Activated CD4-positive, alpha-beta T cell treated with anti-CD3 and anti-CD28 coated beads for 36 hours (primary cell): ENCODE measurements around the gene REN. TPM values are rescaled to one million over a fixed set of nuclear protein-coding genes. Genes with fewer than 3 reads are reported as not detected.

Experiments
- ATAC-seq: fragments of 200-7000 bp; cut with Tn5 transposase; one replicate; pipeline ENCODE4 v1.10.0; 2021; ENCODE audit warnings: mild to moderate bottlenecking, moderate library complexity
- CTCF ChIA-PET: fragments of 350-600 bp; sonication (Branson Sonifier 250); formaldehyde crosslinking; loops from one replicate; lab custom pipeline; 2021; ENCODE audit warnings: antibody characterized with exemption; lab: Charles Lee
- POLR2A ChIA-PET: fragments of 350-600 bp; sonication (Branson Sonifier 250); formaldehyde crosslinking; loops from one replicate; lab custom pipeline; 2021; ENCODE audit warnings: antibody characterized with exemption, inconsistent platforms; lab: Charles Lee
- DNase-seq: peaks from one replicate; pipeline ENCODE4 v3.0.0-alpha.2; 2020
- H3K27ac Mint-ChIP-seq: one replicate; pipeline ENCODE4 v1.8.0; 2021; ENCODE audit warnings: mixed read lengths
- H3K27me3 Mint-ChIP-seq: one replicate; pipeline ENCODE4 v1.8.0; 2021; ENCODE audit warnings: mixed read lengths
- H3K36me3 Mint-ChIP-seq: one replicate; pipeline ENCODE4 v1.8.0; 2021; ENCODE audit warnings: low read depth, mixed read lengths
- H3K4me1 Mint-ChIP-seq: one replicate; pipeline ENCODE4 v1.8.0; 2021; ENCODE audit warnings: mixed read lengths
- H3K4me3 Mint-ChIP-seq: one replicate; pipeline ENCODE4 v1.8.0; 2021; ENCODE audit warnings: mild to moderate bottlenecking, moderate library complexity, mixed read lengths
- H3K9me3 Mint-ChIP-seq: one replicate; pipeline ENCODE4 v1.8.0; 2021; ENCODE audit warnings: low read depth, mixed read lengths
- intact Hi-C, 2 experiments: fragments of 100-400 bp; cut with DNase I in 1 of 2; cut with micrococcal nuclease in 1 of 2; formaldehyde crosslinking; loops; one replicate each; pipeline versions ENCODE4 v1.14.2 to v1.15.1; 2022 to 2024; cut with DNase I, micrococcal nuclease
- total RNA-seq, 2 experiments: library from RNA; stranded (reverse); gene quantifications; one replicate each; pipeline ENCODE4 v1.2.3, GENCODE V29; 2021

Gene REN
- total RNA-seq, 2 experiments from 2014 or later, result not detected

DNA sequence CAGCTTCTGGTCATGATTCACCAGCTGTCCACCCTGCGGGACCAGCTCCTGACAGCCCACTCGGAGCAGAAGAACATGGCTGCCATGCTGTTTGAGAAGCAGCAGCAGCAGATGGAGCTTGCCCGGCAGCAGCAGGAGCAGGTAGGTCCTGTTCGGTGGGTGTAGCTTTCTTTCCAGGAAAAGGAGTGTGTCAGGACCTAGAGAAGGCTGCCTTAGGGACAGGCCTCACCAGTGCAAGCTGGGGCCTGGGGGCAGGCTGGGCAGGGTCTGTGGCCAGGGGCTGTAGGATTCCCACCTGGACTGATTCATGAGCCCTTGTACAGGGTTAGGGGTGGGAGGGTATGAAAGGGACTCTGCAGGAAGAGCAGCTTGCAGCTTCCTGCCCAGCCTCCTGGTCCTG is 49.6 kb downstream of the REN start:
- CTCF ChIA-PET, result interaction anchor here (0.8 to 1.8 kb wide), 2 partner anchors 12 to 46 kb away, joined by 3 to 5 read pairs; no protein-coding TSS in a partner anchor
- Mint-ChIP-seq H3K27ac (no peak overlapping the region), H3K9me3 (no peaks in the 10 kb centered on the region), H3K4me1 (no peaks in the 10 kb centered on the region), H3K36me3 (no peaks in the 10 kb centered on the region), H3K4me3 (no peak overlapping the region), H3K27me3 (no peaks in the 10 kb centered on the region)
- intact Hi-C loops, result no loop called here
- no peak for DNase-seq
- POLR2A ChIA-PET, result no interaction called here
- ATAC-seq, result no peak

DNA sequence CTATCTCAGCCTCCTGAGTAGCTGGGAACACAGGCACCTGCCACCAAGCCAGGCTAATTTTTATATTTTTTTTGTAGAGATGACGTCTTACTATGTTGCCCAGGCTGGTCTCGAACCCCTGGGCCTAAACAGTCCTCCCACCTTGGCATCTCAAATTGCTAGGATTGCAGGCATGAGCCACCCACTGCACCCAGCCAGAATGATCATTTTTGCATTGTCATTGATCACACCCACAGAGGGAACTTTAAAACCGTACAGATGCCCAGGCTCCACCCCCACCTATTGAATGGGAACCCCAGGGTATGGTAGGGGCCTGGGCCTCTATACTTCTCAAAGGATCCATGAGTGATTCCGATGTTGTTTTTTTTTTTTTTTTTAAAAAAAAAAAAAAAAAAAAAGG is 51.0 kb downstream of the REN start:
- Mint-ChIP-seq H3K27me3 (no peaks in the 10 kb centered on the region), H3K4me1 (no peaks in the 10 kb centered on the region), H3K9me3 (no peaks in the 10 kb centered on the region), H3K36me3 (no peaks in the 10 kb centered on the region), H3K27ac (no peak overlapping the region), H3K4me3 (no peak overlapping the region)
- intact Hi-C loops, result no loop called here
- ATAC-seq (no peak), DNase-seq (no peak)
- CTCF ChIA-PET, result no interaction called here
- POLR2A ChIA-PET, result interaction anchor here (0.8 kb wide), 1 partner anchor 14 kb away, joined by 12 read pairs; no protein-coding TSS in a partner anchor

DNA sequence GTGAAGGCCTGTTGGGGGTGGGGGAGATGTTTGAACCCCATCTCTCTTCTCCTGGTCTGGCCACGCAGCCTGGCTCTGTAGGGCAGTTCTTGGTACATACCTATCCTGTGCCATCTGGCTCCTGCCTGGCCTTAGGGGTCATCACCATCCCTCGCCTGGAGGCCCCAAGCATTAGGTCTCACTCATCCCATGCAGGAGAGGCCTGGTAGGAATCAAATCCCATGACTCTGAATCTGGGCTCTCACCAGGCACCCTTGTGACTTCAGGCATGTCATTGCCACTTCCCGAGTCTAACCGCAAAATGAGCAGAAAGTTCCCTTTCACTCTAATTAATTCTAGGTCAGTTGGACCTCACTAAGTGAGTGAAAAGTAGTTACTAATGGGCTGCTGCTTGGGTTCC is 51.5 kb downstream of the REN start:
- no peaks in the 10 kb centered on the region for H3K4me1 Mint-ChIP-seq
- no peak overlapping the region for H3K4me3 Mint-ChIP-seq
- CTCF ChIA-PET, result interaction anchor here (1.9 kb wide), 1 partner anchor 14 kb away, joined by 5 read pairs; no protein-coding TSS in a partner anchor
- no peaks in the 10 kb centered on the region for H3K9me3 Mint-ChIP-seq
- DNase-seq, result no peak
- ATAC-seq, result no peak
- H3K27ac Mint-ChIP-seq, result no peak overlapping the region
- intact Hi-C loops, result no loop called here
- POLR2A ChIA-PET, result no interaction called here
- H3K36me3 Mint-ChIP-seq, result no peaks in the 10 kb centered on the region
- no peaks in the 10 kb centered on the region for H3K27me3 Mint-ChIP-seq

DNA sequence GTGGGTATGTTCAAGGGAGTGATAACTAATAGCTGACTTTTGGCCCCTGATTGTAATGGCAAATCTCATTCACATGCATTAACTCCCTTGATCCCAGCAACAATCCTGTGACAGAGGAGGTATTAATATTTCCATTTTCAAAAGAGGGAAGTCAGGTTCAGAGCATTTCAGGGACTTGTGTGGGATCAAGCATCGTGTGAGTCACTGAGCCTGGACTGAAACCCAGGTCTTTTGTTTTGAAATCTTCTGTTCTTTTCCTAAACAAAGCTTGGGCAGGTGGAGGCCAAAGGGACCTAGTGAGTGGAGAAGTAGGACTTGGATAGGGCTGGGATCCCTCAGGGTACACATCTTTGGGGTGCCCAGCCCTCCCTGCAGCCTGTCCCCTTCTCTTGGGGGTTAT is 52.2 kb downstream of the REN start:
- Mint-ChIP-seq H3K27me3 (no peaks in the 10 kb centered on the region), H3K4me1 (no peaks in the 10 kb centered on the region), H3K36me3 (no peaks in the 10 kb centered on the region), H3K4me3 (no peak overlapping the region), H3K27ac (no peak overlapping the region), H3K9me3 (no peaks in the 10 kb centered on the region)
- no peak for ATAC-seq
- ChIA-PET POLR2A (no interaction called here), CTCF (interaction anchor here (1.0 to 1.9 kb wide), 3 partner anchors 11 to 54 kb away, joined by 3 to 5 read pairs (median 5); no protein-coding TSS in a partner anchor)
- no peak for DNase-seq
- intact Hi-C loops, result no loop called here

DNA sequence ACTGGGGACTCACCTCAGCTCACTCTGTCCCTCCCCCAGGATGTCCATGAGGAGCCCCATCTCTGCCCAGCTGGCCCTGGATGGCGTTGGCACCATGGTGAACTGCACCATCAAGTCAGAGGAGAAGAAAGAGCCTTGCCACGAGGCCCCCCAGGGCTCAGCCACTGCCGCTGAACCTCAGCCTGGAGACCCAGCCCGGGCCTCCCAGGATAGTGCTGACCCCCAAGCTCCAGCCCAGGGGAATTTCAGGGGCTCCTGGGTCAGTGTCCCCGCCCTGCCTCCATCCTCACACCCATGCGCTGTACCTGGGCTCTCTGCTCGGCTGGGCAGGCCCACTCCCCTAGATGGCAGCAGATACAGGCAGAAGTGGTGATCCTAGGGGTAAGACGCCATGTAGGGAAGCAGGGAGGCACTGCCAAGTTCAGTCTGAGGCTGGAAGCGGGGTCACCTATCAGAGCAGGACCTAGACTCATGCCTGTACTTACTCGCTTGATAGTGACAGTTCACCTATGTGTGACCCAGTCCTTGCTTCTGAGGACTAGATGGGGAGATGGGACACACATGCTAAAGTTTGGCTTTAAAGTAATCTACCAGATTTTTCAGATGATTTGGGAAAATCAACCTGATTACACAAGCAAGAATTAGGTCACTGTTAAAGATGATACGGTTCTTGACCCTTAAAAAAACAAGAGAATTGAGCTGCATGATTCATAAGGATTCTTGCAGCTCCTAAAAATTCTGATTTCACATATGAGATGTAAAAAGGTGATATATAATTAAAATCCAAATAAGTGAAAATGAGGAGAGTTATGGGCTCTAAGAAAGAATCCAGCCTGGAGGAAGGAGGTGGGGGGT is 53.0 kb downstream of the REN start:
- intact Hi-C loops, result no loop called here
- Mint-ChIP-seq H3K27ac (no peak overlapping the region), H3K27me3 (no peaks in the 10 kb centered on the region), H3K9me3 (no peaks in the 10 kb centered on the region), H3K4me1 (no peaks in the 10 kb centered on the region), H3K36me3 (no peaks in the 10 kb centered on the region), H3K4me3 (no peak overlapping the region)
- DNase-seq (no peak), ATAC-seq (no peak)
- ChIA-PET POLR2A (no interaction called here), CTCF (interaction anchor here (0.7 to 1.9 kb wide), 4 partner anchors 12 to 53 kb away, joined by 3 to 5 read pairs (median 4); no protein-coding TSS in a partner anchor)

DNA sequence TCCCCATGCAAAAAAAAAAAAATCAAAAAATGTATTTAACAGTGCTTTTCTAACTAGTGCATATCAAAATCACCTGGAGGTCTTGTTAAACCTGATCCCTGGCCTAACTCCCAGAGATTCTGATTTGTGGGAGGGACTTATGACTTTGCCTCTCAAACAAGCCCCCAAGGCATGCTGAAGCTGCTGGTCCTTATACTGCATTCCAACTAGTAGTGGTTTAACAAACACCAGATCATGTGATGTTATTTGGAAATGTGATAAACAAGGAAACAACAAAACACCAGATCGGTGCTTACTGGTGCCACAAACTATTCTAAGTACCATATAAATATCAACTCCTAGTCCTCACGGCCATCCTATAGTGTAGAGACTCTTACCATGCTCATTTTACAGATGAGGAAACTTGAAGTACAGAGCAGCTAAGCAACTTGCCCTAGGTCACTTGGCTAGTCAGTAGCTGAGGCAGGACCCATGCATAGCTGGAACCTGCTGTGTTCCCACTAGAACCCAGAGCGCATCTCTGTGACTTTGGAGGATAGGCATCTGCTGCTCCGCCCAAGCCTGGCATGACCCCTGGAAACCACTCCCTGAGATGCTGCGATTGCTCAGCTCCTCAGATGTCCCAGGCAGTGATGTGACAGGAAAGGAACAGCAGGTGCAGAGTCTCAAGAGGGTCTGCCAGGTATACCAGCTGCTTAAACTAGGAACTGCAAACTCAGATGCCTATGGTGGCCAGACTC is 55.1 kb downstream of the REN start:
- Mint-ChIP-seq H3K4me1 (no peaks in the 10 kb centered on the region), H3K27me3 (peaks cover under 1% of the 10 kb centered on the region), H3K9me3 (no peaks in the 10 kb centered on the region), H3K36me3 (no peaks in the 10 kb centered on the region), H3K4me3 (no peak overlapping the region), H3K27ac (no peak overlapping the region)
- intact Hi-C loops, result no loop called here
- POLR2A ChIA-PET, result no interaction called here
- CTCF ChIA-PET, result interaction anchor here (1.3 kb wide), 1 partner anchor 18 kb away, joined by 3 read pairs; no protein-coding TSS in a partner anchor
- ATAC-seq, result no peak
- no peak for DNase-seq

DNA sequence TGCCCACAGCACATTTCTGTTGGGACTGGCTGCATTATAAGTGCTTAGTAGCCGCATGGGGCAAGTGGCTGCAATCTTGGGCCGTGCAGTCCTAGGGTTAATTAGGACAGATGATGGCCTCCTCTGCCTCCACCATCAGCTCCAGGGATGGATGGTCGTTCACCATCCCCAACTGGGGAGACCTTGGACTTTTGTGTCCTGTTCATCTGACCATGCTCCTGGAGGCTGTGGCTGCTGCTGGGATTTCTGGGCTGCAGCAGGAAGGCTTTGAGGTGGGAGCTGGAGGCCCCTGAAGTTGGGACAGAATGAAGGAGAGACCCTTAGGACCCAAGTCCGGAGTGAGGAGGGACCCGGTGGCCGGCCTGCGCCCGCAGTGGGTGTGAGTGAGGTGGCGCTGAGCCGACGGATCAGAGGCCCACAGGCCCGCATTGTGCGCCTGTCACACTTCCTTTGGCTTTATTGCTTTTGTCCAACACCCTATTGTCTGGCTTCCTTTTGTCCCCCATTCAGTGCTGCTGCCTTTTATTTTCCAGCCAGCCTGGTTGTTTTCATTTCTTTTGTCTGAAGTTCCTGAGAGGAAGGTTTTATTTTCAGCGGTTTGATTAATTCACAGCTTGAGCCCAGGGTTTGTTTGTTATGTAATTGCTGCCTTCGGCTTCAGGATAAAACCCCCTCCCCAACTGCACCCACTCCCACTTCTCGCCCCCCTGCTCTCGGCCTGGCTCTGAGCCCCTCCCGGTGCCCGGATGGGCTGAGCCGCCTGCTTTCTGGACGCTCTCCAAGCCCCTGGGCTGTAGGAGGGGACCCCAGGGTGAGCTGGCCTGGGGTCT is 57.6 kb downstream of the REN start:
- H3K4me3 Mint-ChIP-seq, result no peak overlapping the region
- peaks cover 8% of the 10 kb centered on the region for H3K27me3 Mint-ChIP-seq
- no peaks in the 10 kb centered on the region for H3K36me3 Mint-ChIP-seq
- DNase-seq (no peak), ATAC-seq (no peak)
- no peak overlapping the region for H3K27ac Mint-ChIP-seq
- POLR2A ChIA-PET, result no interaction called here
- H3K4me1 Mint-ChIP-seq, result peaks cover 14% of the 10 kb centered on the region
- H3K9me3 Mint-ChIP-seq, result no peaks in the 10 kb centered on the region
- intact Hi-C loops, result no loop called here
- CTCF ChIA-PET, result interaction anchor here (0.9 to 1.2 kb wide), 2 partner anchors 20 to 178 kb away, joined by 3 to 4 read pairs; no protein-coding TSS in a partner anchor

DNA sequence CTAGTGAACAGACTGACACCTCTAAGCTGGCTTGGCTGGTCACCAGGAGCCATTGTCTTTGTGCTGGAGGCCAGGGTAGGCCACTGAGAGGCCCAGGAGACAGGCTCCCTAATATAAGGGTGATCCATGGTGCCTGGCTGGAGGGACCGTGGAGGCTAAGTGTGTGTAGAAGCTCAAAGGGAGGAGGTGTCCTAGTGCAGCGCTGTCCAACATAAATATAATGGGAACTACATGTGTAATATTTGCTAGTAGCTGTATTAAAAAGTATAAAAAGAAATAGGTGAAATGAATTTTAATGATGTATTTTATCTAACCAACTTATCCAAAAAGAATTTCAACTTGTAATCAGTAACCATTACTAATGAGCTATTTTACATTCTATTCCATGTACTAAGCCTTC is 58.2 kb downstream of the REN start:
- intact Hi-C loops, result no loop called here
- POLR2A ChIA-PET, result no interaction called here
- CTCF ChIA-PET, result interaction anchor here (0.9 to 1.2 kb wide), 3 partner anchors 9 to 178 kb away, joined by 3 to 4 read pairs (median 3); no protein-coding TSS in a partner anchor

DNA sequence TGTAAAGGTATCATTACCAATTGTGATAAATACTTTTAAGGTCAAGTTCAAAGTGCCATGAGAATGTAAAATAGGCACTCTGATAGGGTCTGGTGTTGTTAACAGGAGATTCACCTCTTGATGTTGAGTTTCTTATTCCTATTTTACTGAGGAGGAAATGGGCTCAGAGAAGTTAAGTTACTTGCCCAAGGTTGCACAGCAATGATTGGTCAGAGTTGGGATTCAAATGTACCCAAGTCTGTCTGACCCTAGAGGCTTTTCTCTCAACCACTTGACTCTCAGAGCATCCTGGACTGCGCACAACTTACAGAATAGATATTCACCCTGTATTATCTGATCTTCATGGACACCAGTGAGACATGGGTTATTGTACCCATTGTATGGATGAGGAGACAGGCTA is 59.3 kb downstream of the REN start:
- ATAC-seq (no peak), DNase-seq (no peak)
- Mint-ChIP-seq H3K4me3 (no peak overlapping the region), H3K9me3 (no peaks in the 10 kb centered on the region), H3K36me3 (no peaks in the 10 kb centered on the region), H3K4me1 (peaks cover 26% of the 10 kb centered on the region), H3K27ac (no peak overlapping the region), H3K27me3 (peaks cover 10% of the 10 kb centered on the region)
- CTCF ChIA-PET, result no interaction called here
- intact Hi-C loops, result no loop called here
- POLR2A ChIA-PET, result no interaction called here

More for the DNA sequence above, 58.2 kb downstream of the REN start:
- Mint-ChIP-seq H3K4me1 (peaks cover 18% of the 10 kb centered on the region), H3K9me3 (no peaks in the 10 kb centered on the region), H3K4me3 (no peak overlapping the region), H3K27me3 (peaks cover 8% of the 10 kb centered on the region), H3K36me3 (no peaks in the 10 kb centered on the region), H3K27ac (no peak overlapping the region)
- no peak for ATAC-seq
- no peak for DNase-seq

DNA sequence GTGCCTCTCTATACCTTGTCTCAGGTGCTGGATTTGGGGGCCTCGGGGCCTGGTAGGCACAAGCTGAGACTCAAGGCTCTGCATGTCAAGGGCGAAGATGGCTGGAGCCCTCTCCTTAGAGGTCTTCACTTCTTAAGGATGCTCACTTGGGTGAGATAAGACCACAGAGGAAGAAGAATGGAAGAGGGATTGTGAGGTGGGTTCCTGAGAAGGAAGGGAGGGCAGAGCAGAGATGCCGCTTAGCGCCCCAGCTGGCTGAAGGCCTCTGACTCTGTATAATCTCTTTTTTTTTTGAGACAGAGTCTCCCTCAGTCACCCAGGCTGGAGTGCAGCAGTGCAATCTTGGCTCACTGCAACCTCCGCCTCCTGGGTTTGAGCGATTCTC is 61.0 kb downstream of the REN start:
- H3K4me1 Mint-ChIP-seq, result peaks cover 26% of the 10 kb centered on the region
- H3K4me3 Mint-ChIP-seq, result no peak overlapping the region
- ATAC-seq (no peak), DNase-seq (no peak)
- H3K9me3 Mint-ChIP-seq, result no peaks in the 10 kb centered on the region
- H3K36me3 Mint-ChIP-seq, result no peaks in the 10 kb centered on the region
- CTCF ChIA-PET, result no interaction called here
- peak overlapping the region; percentile 44 for H3K27ac Mint-ChIP-seq
- POLR2A ChIA-PET, result no interaction called here
- H3K27me3 Mint-ChIP-seq, result peaks cover 10% of the 10 kb centered on the region
- intact Hi-C loops, result no loop called here
